IPS-18c (cell line): Measurements from ENCODE around the gene PPARG.
"Not testable (repeated sequence)": the region's sequence is repeated elsewhere in the genome, so short reads cannot be mapped to it uniquely, and the experiment has no call there.

ENCODE experiments used
- H3K4me3 ChIP-seq: 2 replicates; pipeline ENCODE4 v1.7.0; 2013; ENCODE audit warnings: low read depth, mild to moderate bottlenecking, low read length, moderate library complexity; ENCODE audit not compliant: insufficient read depth
- H3K9me3 ChIP-seq: one replicate; pipeline ENCODE4 v1.6.1; 2013; ENCODE audit warnings: mild to moderate bottlenecking, low read length, moderate library complexity; ENCODE audit not compliant: control insufficient read depth, insufficient read depth

Gene PPARG

DNA sequence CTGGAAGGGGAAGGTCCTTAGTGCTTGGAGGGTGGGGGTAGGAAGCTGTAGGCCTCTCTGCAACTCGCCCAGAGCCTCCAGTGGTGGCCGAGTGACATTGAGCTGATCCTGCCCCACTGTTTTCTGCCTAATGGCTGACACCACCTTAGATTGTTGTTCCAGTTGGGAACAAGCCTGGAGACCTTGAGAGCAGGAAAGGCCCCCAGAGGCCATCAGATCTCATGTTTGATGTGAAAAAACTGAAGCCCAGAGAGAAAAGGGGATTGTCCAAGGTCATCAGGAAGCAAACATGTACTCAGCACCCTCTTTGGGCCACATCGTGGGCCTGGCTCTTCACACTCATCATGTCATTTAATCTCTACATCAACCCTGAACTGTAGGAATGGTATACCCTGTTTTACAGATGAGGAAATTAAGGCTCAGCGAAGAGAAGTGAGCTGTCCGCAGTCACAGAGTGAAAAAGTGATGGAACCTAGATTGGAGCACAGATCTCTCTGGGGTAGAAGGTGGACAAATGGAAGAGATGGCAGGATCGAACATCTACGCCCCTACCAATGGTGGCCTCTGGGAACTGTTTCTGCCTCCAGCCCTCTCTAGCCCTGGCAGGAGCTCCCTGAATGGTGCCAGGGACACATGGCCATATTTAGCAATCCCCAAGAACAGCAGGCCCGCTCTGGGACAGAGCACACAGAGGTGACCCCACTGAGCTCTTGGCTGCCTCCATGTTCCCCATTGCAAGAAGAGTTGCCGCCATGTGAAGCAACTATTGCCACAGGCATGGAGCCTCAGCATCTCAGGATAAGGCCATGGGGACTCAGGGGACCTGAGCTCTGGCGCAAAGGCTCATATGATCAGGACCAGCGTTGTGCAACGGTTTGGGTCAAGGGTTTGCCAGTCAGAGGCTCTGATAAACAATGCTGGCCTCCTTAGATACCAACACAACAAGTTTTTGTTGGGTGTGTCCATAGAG is 163.8 kb downstream of the PPARG start:
- H3K4me3 ChIP-seq = no peak overlapping the region
- no peaks in the 10 kb centered on the region for H3K9me3 ChIP-seq

DNA sequence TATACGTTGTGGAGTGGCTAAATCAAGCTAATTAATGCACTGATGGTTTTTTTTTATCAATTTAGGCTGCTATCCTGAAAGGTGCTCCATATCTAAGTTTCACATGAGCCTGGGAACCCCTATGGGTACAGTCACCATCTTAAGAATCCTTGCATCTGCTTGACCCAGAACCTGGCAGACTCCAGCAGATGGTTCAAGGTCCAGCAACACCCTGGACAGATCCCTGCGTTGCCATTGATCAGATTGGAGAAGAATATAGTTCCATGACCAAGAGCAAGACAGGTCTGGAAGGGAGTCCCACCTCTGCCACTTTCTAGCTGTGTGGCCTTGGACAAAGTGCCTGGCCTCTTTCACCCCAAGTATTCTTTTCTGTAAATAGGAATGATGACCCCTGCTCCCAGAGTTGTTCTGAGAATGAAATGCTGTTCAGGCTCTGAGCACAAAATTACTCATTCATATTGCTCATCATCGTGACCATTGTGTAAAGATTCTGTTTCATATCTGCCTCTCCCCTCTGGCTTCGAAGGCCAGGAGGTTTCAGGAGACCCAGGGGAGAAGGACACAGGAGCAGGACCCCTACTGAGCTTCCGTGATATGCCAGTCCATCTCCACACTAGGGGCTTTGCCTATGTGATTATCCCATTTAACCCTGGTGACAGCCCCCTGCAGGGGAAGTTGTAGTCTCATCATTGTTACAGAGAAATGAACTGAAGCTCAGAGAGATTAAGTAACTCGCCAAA is 165.4 kb downstream of the PPARG start:
- H3K4me3 ChIP-seq = no peak overlapping the region
- H3K9me3 ChIP-seq = no peaks in the 10 kb centered on the region

DNA sequence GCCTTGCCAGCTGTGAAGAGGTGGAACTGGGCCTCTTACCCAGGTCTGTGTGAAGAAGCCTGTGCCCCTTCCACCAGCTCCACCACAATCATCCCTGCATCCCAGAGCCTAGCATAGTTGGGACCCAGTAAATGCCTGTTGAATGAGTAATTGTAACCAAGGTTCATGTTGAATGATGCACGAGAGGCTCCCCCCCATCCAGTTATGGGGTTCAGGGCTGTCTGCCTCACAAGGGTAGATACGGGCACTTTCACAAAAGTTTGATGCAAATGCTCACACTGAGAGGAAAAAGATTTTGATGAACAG is 165.9 kb downstream of the PPARG start:
- no peak overlapping the region for H3K4me3 ChIP-seq
- H3K9me3 ChIP-seq = no peaks in the 10 kb centered on the region

DNA sequence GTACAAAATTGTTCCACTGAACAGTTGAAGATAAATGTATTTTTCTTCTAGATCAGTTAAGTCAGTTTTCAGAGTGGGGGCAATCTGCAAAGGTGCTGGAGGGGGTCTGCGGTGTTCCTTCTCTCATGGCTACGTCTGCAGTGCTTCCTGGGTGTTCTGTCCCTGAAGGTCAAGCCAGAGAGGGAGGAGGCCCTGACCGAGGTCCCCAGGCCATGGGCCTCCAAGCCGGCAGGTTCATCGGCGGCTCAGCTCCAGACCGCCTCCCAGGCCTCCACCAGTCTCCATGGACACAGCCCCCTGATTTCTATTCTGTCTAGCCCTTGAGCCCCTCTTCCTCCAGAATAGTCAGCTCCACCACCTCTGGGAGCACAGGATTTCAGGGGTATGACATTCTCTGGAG is 166.9 kb downstream of the PPARG start:
- Histone ChIP-seq H3K9me3 (no peaks in the 10 kb centered on the region), H3K4me3 (no peak overlapping the region)

DNA sequence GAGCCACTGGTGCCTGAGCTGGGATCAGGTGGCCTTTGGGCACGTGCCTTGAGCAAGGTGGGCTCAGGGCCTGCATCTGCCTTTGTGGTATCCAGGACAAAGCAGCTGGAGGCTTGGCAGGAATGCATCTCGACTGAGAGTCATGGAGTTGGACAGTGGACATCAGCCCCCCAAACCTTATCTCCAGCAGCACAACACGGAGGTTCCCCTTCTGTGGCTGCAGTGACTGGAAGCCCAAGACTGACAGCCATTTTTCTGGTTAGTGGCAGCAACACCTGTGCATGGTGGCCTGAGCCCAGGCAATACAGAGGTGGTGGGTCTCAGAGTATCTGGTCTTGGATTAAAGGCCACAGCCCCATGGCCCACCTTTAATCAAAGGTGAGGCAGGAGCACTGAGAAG is 167.6 kb downstream of the PPARG start:
- H3K9me3 ChIP-seq = no peaks in the 10 kb centered on the region
- H3K4me3 ChIP-seq = no peak overlapping the region

DNA sequence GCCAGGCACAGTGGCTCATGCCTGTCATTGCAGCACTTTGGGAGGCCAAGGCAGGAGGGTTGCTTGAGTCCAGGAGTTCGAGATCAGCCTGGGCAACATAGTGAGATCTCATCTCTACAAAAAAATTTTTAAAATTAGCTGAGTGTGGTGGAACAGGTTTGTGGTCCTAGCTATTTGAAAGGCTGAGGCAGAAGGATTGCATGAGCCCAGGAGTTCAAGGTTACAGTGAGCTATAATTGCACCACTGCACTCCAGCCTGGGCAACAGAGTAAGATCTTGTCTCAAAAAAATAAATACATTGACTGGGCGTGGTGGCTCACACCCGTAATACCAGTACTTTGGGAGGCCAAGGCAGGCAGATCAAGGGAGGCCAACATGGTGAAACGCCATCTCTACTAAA is 168.5 kb downstream of the PPARG start:
- not testable (repeated sequence) for H3K4me3 ChIP-seq, H3K9me3 ChIP-seq

DNA sequence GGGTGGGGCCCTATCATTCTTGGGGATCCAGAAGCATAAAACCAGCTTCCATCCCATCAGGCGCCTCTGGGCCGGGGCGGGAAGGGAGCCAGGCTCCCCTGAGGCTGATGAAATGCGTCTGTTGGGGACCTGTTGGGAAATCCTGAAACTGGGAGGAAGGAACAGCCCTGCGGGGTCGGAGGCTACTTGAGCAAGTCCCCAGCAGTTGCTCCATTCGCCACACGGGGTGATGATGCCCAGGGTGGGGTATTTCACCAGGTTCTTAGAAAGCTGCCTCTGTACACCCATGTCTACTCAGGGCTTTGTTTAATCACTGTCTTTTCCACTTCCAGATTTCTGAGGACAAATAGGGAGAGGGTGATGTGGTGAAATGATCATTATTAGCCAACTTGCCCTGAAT is 170.0 kb downstream of the PPARG start:
- no peaks in the 10 kb centered on the region for H3K9me3 ChIP-seq

DNA sequence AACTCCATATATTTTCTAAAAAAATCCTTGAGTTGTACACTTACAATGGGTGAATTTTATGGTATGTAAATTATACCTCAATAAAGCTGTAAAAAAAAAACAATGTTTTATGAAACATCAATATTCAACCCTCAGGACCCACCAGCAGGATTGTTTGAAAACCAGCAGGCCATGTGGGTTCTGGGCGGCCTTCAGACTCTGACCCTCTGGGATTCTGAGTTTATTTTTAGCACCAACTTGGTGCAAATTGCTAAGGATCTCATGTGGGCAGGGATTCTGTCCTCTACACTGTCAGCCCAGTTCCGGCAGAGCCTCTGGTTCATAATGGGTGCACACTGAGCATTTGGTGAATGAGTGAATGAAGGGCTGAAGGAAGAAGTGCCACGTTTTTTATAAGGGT is 171.3 kb downstream of the PPARG start:
- Histone ChIP-seq H3K4me3 (no peak overlapping the region), H3K9me3 (no peaks in the 10 kb centered on the region)

More for the DNA sequence above, 170.0 kb downstream of the PPARG start:
- no peak overlapping the region for H3K4me3 ChIP-seq

DNA sequence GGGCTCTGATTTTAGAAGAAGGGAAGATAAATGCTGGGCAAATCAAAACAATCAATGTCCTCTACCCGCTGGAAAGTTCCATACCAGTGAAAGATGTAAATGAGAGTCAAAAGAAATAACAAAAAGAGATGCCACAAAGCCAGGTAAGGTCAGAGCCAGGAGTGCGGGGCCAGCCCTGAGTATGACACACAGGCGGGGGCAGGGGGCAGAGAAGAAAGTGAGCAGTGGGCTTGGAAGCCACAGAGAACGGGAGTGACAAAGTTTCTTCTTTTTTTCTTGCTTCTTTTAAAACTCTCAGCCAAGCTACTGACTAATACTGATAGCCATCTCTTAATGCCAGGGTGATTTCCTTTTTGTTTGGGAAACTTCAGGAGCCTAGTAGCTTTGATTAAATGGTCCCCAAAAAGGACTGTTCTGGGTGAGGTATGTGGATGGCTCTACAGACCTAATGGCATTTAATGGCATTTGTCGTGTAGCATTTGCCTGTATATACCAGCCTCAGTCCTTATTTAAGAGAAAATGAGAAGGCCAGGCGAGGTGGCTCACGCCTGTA is 172.3 kb downstream of the PPARG start:
- H3K4me3 ChIP-seq = no peak overlapping the region
- H3K9me3 ChIP-seq = no peaks in the 10 kb centered on the region

DNA sequence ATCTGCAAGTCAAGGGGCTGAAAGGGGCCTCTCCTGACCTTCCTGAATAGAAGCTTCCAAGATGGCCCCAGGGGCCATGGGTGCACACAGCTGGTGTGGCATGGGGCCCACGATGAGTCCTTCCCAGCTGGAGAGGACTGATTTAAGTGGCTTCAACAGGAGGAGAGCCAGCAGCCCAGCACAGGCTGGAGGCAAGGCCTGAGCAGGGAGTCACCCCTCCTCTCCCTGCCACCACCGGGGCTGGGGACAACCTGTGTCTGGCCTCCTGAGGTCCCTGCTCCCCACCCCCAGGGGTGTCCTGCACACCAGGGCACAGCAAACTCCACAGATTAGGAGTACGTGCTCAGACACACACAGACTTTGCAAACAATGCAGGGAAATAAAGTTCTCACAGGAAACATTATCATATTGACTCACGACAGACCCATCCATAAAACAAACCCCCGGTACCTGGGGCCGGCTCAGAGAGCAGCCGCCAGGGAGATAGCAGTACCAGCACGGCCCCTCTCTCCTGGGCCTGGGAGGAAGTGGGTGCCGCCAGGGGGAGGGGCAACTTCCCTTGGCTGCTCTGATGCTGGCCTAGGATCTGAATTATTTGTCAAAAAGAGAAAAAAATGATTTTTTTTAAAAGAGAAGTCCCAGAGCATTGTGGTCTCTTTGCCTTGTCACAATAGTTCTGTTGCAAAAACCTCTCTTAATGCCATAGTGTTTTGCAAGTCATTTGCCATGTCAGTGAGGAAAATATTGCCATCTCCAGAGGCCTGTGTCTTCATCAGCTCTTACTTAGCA is 173.5 kb downstream of the PPARG start:
- no peak overlapping the region for H3K4me3 ChIP-seq
- H3K9me3 ChIP-seq = no peaks in the 10 kb centered on the region

DNA sequence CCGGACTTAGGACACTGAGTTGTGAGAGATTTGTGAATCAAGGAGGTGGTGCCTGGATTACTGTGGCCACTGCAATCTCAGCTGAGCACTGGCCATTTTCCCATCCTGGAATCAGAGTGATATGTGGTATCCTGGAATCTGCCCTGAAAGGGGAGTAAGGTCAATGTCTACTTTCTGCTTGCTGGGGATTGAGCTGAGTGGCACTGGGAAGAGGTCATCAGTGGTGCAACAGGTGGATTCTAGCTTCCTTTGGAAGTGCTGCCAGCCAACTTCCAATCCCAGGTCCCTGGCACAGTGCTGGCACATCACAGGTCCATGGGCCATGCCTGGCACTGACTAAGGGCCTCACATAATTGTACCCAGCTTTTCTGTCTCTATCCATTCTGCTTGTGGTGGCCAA is 174.8 kb downstream of the PPARG start:
- H3K4me3 ChIP-seq = no peak overlapping the region

DNA sequence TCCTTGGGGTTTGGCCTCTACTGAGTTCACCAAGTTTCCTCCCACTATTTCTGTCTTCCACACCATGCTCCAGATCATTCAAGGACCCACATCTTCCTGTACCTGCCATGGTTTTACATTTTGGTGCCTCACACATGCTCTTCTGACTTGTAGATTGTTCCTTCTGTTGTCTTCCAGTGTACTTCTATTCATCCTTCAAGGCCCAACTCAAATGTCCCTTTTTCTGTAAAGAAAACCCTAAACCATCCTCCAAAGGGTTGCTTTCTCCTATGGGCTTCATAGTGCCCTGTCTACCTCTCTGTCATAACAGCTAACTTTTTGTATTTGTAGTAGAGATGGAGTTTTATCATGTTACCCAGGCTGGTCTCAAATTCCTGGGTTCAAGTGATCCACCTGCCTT is 175.3 kb downstream of the PPARG start:
- H3K4me3 ChIP-seq = no peak overlapping the region
- no peaks in the 10 kb centered on the region for H3K9me3 ChIP-seq

More for the DNA sequence above, 174.8 kb downstream of the PPARG start:
- no peaks in the 10 kb centered on the region for H3K9me3 ChIP-seq

DNA sequence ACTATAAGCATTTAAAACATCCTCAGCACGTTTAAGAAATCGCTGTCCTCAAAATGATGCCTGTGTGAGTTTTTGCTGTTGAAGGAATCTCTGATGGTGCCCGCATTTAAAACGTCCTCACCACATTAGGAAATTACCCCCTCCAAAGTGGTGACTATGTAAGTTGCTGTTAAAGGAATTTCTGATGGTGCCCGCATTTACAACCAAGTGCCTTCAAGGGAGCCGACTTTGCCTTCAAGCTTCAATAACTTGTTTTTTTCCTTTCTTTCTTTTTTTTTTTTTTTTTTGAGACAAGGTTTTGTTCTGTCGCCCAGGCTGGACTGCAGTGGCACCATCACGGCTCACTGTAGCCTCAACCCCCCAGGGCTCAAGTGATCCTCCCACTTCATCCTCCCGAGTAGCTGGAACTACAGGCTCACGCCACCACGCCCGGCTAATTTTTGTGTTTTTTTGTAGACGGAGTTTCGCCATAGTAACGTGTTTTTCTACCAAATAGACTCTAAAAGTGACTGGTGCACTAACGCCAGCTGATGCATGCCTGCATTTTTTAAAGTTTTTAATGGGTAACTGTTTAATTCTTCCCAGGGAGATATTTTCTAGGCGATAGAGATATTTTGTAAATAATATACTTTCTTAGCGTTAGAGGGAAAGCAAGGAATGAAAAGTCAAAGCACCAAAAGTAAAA is 176.4 kb downstream of the PPARG start:
- no peak overlapping the region for H3K4me3 ChIP-seq
- no peaks in the 10 kb centered on the region for H3K9me3 ChIP-seq

DNA sequence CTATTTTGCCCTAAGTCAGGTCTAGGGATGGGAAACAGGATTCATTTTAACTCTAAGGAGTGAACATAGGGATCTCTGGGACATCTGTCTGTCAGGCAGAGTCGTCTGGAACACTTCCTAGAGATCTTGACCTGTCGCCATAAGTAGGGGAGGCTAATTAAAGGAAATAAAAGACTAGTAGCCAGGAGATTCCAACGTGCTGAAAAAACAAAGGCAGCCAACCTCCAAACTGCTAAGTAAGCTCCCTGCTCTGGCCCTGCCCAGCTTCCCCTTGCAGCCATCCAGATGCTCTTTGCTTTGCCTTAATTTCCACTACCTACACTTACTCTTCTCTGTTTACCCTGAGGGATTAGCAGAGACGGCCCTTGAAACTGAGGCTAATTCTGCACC is 177.0 kb downstream of the PPARG start:
- no peak overlapping the region for H3K4me3 ChIP-seq
- no peaks in the 10 kb centered on the region for H3K9me3 ChIP-seq

DNA sequence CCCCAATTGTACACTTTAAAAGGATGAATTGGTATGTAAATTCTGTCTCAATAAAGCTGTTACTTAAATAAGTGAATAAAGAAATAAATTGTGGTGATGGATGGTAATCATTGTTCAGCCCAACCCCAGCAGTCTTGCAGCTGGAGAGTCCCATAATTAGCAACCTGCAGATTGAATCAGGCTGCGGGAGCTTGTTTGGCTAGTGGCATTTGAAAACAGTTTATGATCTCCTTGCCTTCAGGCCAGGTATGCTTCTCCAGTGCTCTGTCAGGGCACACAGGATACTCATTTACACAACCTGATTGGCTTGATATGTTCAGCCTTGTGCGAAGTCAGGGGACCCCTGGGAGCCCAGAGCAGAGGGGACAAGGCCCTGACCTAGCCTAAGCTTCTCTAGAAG is 178.9 kb downstream of the PPARG start:
- no peaks in the 10 kb centered on the region for H3K9me3 ChIP-seq
- no peak overlapping the region for H3K4me3 ChIP-seq

DNA sequence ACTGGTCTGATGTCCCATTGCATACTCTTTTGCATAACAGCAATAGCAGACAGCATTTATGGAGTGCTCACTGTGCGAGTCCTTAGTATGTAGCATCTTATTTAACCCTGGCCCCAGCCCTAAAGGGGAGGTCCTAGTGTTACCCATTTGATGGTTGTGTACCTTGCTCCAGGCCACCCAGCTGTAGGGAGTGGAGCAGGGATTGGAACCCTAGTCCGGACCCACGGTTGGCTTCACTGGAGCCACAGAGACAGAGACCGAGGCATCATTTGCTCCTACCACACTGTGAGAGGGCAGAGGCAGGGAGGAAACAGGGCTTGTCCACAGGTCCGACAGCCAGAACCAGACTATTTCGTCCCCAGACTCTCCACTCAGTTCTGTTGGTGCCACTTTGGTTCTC is 179.4 kb downstream of the PPARG start:
- Histone ChIP-seq H3K9me3 (no peaks in the 10 kb centered on the region), H3K4me3 (no peak overlapping the region)

DNA sequence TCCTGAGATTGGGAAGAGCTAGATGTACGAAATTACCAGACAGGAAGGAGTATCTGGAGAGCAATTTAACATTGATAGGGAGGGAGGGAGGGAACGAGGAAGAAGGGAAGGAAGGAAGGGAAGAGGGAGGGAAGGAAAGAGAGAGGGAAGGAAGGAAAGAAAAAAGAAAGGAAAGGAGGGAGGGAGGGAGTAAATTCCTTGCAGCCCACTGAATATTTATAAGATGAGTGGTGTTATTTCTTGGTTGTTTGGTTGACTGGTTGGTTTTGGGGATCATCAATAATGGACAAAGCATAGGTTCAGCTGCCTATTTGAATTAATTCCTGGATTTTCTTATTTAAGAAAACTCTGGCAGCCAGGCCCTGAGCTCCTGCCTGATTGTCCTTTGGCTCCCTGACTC is 179.9 kb downstream of the PPARG start:
- H3K4me3 ChIP-seq = no peak overlapping the region
- no peaks in the 10 kb centered on the region for H3K9me3 ChIP-seq
